Heart left ventricle (tissue), 16 donors: ENCODE data around the gene NPTXR. TPM values are rescaled to one million over a fixed set of nuclear protein-coding genes. Genes with fewer than 3 reads are reported as not detected.

Experiments
- ATAC-seq, 4 donors: fragments of 200-7000 bp; cut with Tn5 transposase; one replicate each; pipeline ENCODE4 v1.9.1; 2020 to 2022; ENCODE audit warnings: moderate library complexity in 4 of 4, mild to moderate bottlenecking in 3 of 4, moderate number of reproducible peaks in 1 of 4
- DNase-seq, 5 donors: peaks; one replicate each; pipeline ENCODE4 v3.0.0-alpha.2; 2020
- H3K27ac ChIP-seq, 12 donors: fragments of 200-600 bp; sonication (generic) in 4 of 12; one replicate each; pipeline versions ENCODE4 v1.5.0 to v1.8.0; 2016 to 2022; ENCODE audit warnings: mild to moderate bottlenecking in 2 of 12
- H3K27me3 ChIP-seq, 9 donors: fragments of 200-600 bp; sonication (generic) in 2 of 9; one replicate each; pipeline versions ENCODE4 v1.5.1 to v1.8.0; 2016 to 2022; ENCODE audit warnings: mild to moderate bottlenecking in 3 of 9
- H3K36me3 ChIP-seq, 9 donors: fragments of 200-600 bp; sonication (generic) in 2 of 9; one replicate each; pipeline versions ENCODE4 v1.5.0 to v1.8.0; 2018 to 2022; ENCODE audit warnings: mild to moderate bottlenecking in 2 of 9
- H3K4me1 ChIP-seq, 12 donors: fragments of 200-600 bp; sonication (generic) in 4 of 12; one replicate each; pipeline versions ENCODE4 v1.5.0 to v1.8.0; 2016 to 2022; ENCODE audit warnings: mild to moderate bottlenecking in 3 of 12
- H3K4me3 ChIP-seq, 12 donors: fragments of 200-600 bp; sonication (generic) in 4 of 12; one replicate each; pipeline versions ENCODE4 v1.5.0 to v1.8.0; 2017 to 2022; ENCODE audit warnings: mild to moderate bottlenecking in 9 of 12, moderate library complexity in 4 of 12
- H3K9me3 ChIP-seq, 12 donors: fragments of 200-600 bp; sonication (generic) in 4 of 12; one replicate each; pipeline versions ENCODE4 v1.5.0 to v1.8.0; 2016 to 2022; ENCODE audit warnings: mild to moderate bottlenecking in 1 of 12
- CTCF ChIP-seq, 12 donors: fragments of 200-600 bp; sonication (generic) in 4 of 12; IDR thresholded peaks; one replicate each; pipeline versions ENCODE4 v1.5.0 to v1.8.0; 2018 to 2022; ENCODE audit warnings: antibody characterized with exemption in 12 of 12, mild to moderate bottlenecking in 5 of 12
- POLR2A ChIP-seq, 2 donors: fragments of 450-650 bp; IDR thresholded peaks; one replicate each; pipeline ENCODE4 v1.6.1; 2017; ENCODE audit warnings: antibody characterized with exemption in 2 of 2, mild to moderate bottlenecking in 2 of 2, moderate library complexity in 2 of 2
- WGBS, 4 donors: extraction: QIAGEN DNeasy Blood & Tissue Kit in 2 of 4; methylation state at CpG; one replicate each; pipeline versions ENCODE4 v1.1.5 to v1.1.7; 2013 to 2018; 5-methylcytosine and 5-hydroxymethylcytosine counted together
- intact Hi-C, 10 donors: fragments of 100-400 bp; cut with DNase I; formaldehyde crosslinking; loops; one replicate each; pipeline versions ENCODE4 v1.11.1 to v1.14.2; 2022
- polyA plus RNA-seq, 2 donors: library from polyadenylated mRNA; stranded (reverse); fragments of 200-250 nt; gene quantifications; one replicate each; pipeline ENCODE4 v1.2.3, GENCODE V29; 2013
- total RNA-seq, 9 donors: library from RNA; depleted of rRNA in 2 of 9; stranded (reverse); fragments of >200 nt in 2 of 9; fragmentation: NEBNext Ultra II Directional in 3 of 9; extraction: Animal tissue kit (Norgen Biotek cat#: 25700) in 3 of 9; gene quantifications; one replicate each; pipeline versions ENCODE4 v1.1.0 to v1.2.4, GENCODE V29; 2016 to 2023
- donor health status: ischemic (EF 13 %, LVEDD 7.1; RV severe dilation, severe dysfunction).
- donor health status: healthy with polysubstance abuse.
- donor health status: DM: no; HTN: yes; CAD: no.
- donor health status: DM: no; HTN: no; CAD: no.
- donor health status: ischemic (EF 25% LVEDD 6.9; RV normal size, moderate dysfunction).
- donor health status: ischemic (EF 25% LVEDD 5.7; RV mildly dilated, moderate dysfunction).
- donor health status: healthy.
- donor health status: DM: yes; HTN: yes; CAD: no.
- donor health status: ischemic (EF 35%, LVEDD 5.7; RV mildly dilated, moderate dysfunction).
- donor health status: nonischemic (EF 11% LVEDD 7.7; RV severe dilation, severe dysfunction).
- donor health status: DM: yes; HTN: yes; CAD: no.
- donor health status: PGD.
- donor health status: ischemic (EF 29% LVEDD 5.4; RV normal size, mild dysfunction).
- donor health status: nonischemic (EF 23%, LVEDD 6.1; RV moderate dilation, normal function).

NPTXR gene
- total and polyA plus RNA-seq, 11 donors = 15.4 to 34.0 (median 19.1) TPM

- DNase-seq (no peak), ATAC-seq (no peak)
- Histone ChIP-seq H3K27ac (no peak overlapping the region), H3K4me1 (peaks cover 0 to 6% (median 0%) of the 10 kb centered on the region in 12 donors), H3K9me3 (no peaks in the 10 kb centered on the region), H3K36me3 (peaks cover 0 to 3% (median 0%) of the 10 kb centered on the region in 9 donors), H3K27me3 (no peaks in the 10 kb centered on the region), H3K4me3 (no peak overlapping the region)
- intact Hi-C loops = loop anchor here in 5 of 10 donors (5.0 to 10.0 kb wide), 5 partner anchors 89 to 351 kb away; no protein-coding TSS in a partner anchor
- TF ChIP-seq CTCF (IDR thresholded peaks at IDR 0.05) (no peak), POLR2A (IDR thresholded peaks at IDR 0.05) (no peak)
- WGBS, 4 donors = 92 to 98% (median 96%) methylated on average over 4 of the region's 4 CpGs
These were observed 70.4 kb downstream of the NPTXR start for GRCh38 chr22:38773363-38773946.

- no peak for DNase-seq
- H3K27me3 ChIP-seq = no peaks in the 10 kb centered on the region
- WGBS, 4 donors = 76 to 83% (median 78%) methylated on average over 8 of the region's 8 CpGs
- H3K4me1 ChIP-seq = peaks cover 0 to 6% (median 0%) of the 10 kb centered on the region in 12 donors
- ATAC-seq = no peak
- intact Hi-C loops = loop anchor here in 5 of 10 donors (5.0 to 10.0 kb wide), 5 partner anchors 90 to 352 kb away; no protein-coding TSS in a partner anchor
- TF ChIP-seq CTCF (IDR thresholded peaks at IDR 0.05) (no peak), POLR2A (IDR thresholded peaks at IDR 0.05) (no peak)
- H3K4me3 ChIP-seq = no peak overlapping the region
- H3K36me3 ChIP-seq = no peaks in the 10 kb centered on the region
- no peaks in the 10 kb centered on the region for H3K9me3 ChIP-seq
- no peak overlapping the region for H3K27ac ChIP-seq
These were observed 71.3 kb downstream of the NPTXR start for GRCh38 chr22:38772623-38772873.

- Histone ChIP-seq H3K4me3 (no peak overlapping the region), H3K27me3 (no peaks in the 10 kb centered on the region), H3K27ac (no peak overlapping the region), H3K36me3 (no peaks in the 10 kb centered on the region), H3K9me3 (no peaks in the 10 kb centered on the region), H3K4me1 (peaks cover 0 to 3% (median 0%) of the 10 kb centered on the region in 12 donors)
- 92 to 95% (median 93%) methylated on average over 16 of the region's 16 CpGs for WGBS, 4 donors
- ATAC-seq = no peak
- no peak for TF ChIP-seq CTCF (IDR thresholded peaks at IDR 0.05)
- DNase-seq = no peak
- intact Hi-C loops = loop anchor here in 5 of 10 donors (2.0 to 10.0 kb wide), 6 partner anchors 92 to 354 kb away; no protein-coding TSS in a partner anchor
These were observed 73.4 kb downstream of the NPTXR start for GRCh38 chr22:38770257-38770949.

Other genes with a start within 250 kb of the NPTXR start
- gene FAM227A, start 187.6 kb downstream of the NPTXR start, total RNA-seq = 1 to 10 TPM in 2 of 9 donors, under 1 TPM in 7; 0.16 to 1.0 (median 0.36) TPM
- under 1 TPM; 0.30 to 0.38 TPM for gene FAM227A, start 187.6 kb downstream of the NPTXR start, polyA plus RNA-seq
- 10 to 100 TPM; 24.1 to 47.1 (median 37.9) TPM for gene CBY1, start 187.4 kb downstream of the NPTXR start, total RNA-seq
- 10 to 100 TPM; 43.7 to 71.7 TPM for gene CBY1, start 187.4 kb downstream of the NPTXR start, polyA plus RNA-seq
- gene TOMM22, start 162.1 kb downstream of the NPTXR start, total RNA-seq = 10 to 100 TPM; 37.1 to 82.1 (median 71.6) TPM
- 10 to 100 TPM; 32.3 to 45.6 TPM for gene TOMM22, start 162.1 kb downstream of the NPTXR start, polyA plus RNA-seq
- gene JOSD1, start 143.1 kb downstream of the NPTXR start, total RNA-seq = 10 to 100 TPM; 14.7 to 34.0 (median 22.8) TPM
- gene JOSD1, start 143.1 kb downstream of the NPTXR start, polyA plus RNA-seq = 10 to 100 TPM in 1 of 2 donors, 1 to 10 TPM in 1; 7.8 to 33.9 TPM
- gene GTPBP1, start 138.1 kb downstream of the NPTXR start, total RNA-seq = 10 to 100 TPM; 23.7 to 45.3 (median 28.1) TPM
- 10 to 100 TPM; 15.6 to 21.6 TPM for gene GTPBP1, start 138.1 kb downstream of the NPTXR start, polyA plus RNA-seq
- 100 to 1,000 TPM in 6 of 9 donors, 10 to 100 TPM in 3; 75.2 to 405 (median 125) TPM for gene SUN2, start 88.0 kb downstream of the NPTXR start, total RNA-seq
- gene SUN2, start 88.0 kb downstream of the NPTXR start, polyA plus RNA-seq = 100 to 1,000 TPM in 1 of 2 donors, 10 to 100 TPM in 1; 41.3 to 203 TPM
- 10 to 100 TPM in 5 of 9 donors, 1 to 10 TPM in 4; 8.2 to 16.4 (median 10.4) TPM for gene DNAL4, start 49.9 kb downstream of the NPTXR start, total RNA-seq
- gene DNAL4, start 49.9 kb downstream of the NPTXR start, polyA plus RNA-seq = 10 to 100 TPM in 1 of 2 donors, 1 to 10 TPM in 1; 7.9 to 14.9 TPM
- 10 to 100 TPM; 28.3 to 59.0 (median 43.9) TPM for gene CBX6, start 28.2 kb upstream of the NPTXR start, total RNA-seq
- gene CBX6, start 28.2 kb upstream of the NPTXR start, polyA plus RNA-seq = 10 to 100 TPM; 21.1 to 43.5 TPM
- gene APOBEC3A, start 113.6 kb upstream of the NPTXR start, total RNA-seq = 1 to 10 TPM in 3 of 9 donors, under 1 TPM in 3, not detected in 3; 0.36 to 7.7 (median 1.4) TPM
- 1 to 10 TPM in 1 of 2 donors, under 1 TPM in 1; 0.58 to 1.4 TPM for gene APOBEC3A, start 113.6 kb upstream of the NPTXR start, polyA plus RNA-seq
- 10 to 100 TPM in 1 of 9 donors, 1 to 10 TPM in 3, under 1 TPM in 3, not detected in 2; 0.49 to 10.3 (median 1.1) TPM for gene APOBEC3B, start 138.3 kb upstream of the NPTXR start, total RNA-seq
- gene APOBEC3B, start 138.3 kb upstream of the NPTXR start, polyA plus RNA-seq = 1 to 10 TPM in 1 of 2 donors, under 1 TPM in 1; 0.85 to 1.0 TPM
- gene APOBEC3C, start 170.2 kb upstream of the NPTXR start, total RNA-seq = 10 to 100 TPM in 8 of 9 donors, 1 to 10 TPM in 1; 7.3 to 53.8 (median 26.3) TPM
- gene APOBEC3C, start 170.2 kb upstream of the NPTXR start, polyA plus RNA-seq = 10 to 100 TPM; 12.3 to 24.9 TPM
- 1 to 10 TPM in 4 of 9 donors, under 1 TPM in 5; 0.20 to 4.7 (median 0.87) TPM for gene APOBEC3D, start 177.1 kb upstream of the NPTXR start, total RNA-seq
- 1 to 10 TPM in 1 of 2 donors, under 1 TPM in 1; 0.80 to 1.4 TPM for gene APOBEC3D, start 177.1 kb upstream of the NPTXR start, polyA plus RNA-seq
- gene APOBEC3F, start 196.8 kb upstream of the NPTXR start, total RNA-seq = 10 to 100 TPM in 2 of 9 donors, 1 to 10 TPM in 7; 1.2 to 18.2 (median 4.3) TPM
- 1 to 10 TPM; 1.4 to 9.6 TPM for gene APOBEC3F, start 196.8 kb upstream of the NPTXR start, polyA plus RNA-seq
- gene APOBEC3G, start 233.2 kb upstream of the NPTXR start, total RNA-seq = 10 to 100 TPM in 1 of 9 donors, 1 to 10 TPM in 8; 1.8 to 21.9 (median 3.3) TPM
- gene APOBEC3G, start 233.2 kb upstream of the NPTXR start, polyA plus RNA-seq = 1 to 10 TPM; 2.9 to 3.5 TPM